CD4-positive, alpha-beta T cell (primary cell): ENCODE data around the gene OR5C1. TPM values are rescaled to one million over a fixed set of nuclear protein-coding genes. Genes with fewer than 3 reads are reported as not detected.

Experiments used
- ATAC-seq: fragments of 200-7000 bp; cut with Tn5 transposase; one replicate; pipeline ENCODE4 v1.10.0; 2022; ENCODE audit warnings: mild to moderate bottlenecking; ENCODE audit not compliant: poor library complexity
- CTCF ChIA-PET: fragments of 350-600 bp; sonication (Branson Sonifier 250); formaldehyde crosslinking; loops from one replicate; lab custom pipeline; 2021; ENCODE audit warnings: antibody characterized with exemption, inconsistent platforms; lab: Charles Lee
- POLR2A ChIA-PET: fragments of 350-600 bp; sonication (Branson Sonifier 250); formaldehyde crosslinking; loops from one replicate; lab custom pipeline; 2021; ENCODE audit warnings: antibody characterized with exemption, inconsistent platforms; lab: Charles Lee
- DNase-seq, 14 experiments: peaks; one replicate each; pipeline ENCODE4 v3.0.0-alpha.2; 2013 to 2020; ENCODE audit warnings: mixed read lengths in 2 of 14
- H3K27ac ChIP-seq, 2 donors: one replicate each; pipeline versions ENCODE4 v1.5.1 to v1.7.0; 2013; ENCODE audit warnings: low read length in 2 of 2, low read depth in 1 of 2, mild to moderate bottlenecking in 1 of 2
- H3K27me3 ChIP-seq, 2 experiments: 1 replicate in 1 of 2; 2 replicates in 1 of 2; pipeline versions ENCODE4 v1.6.1 to v1.7.0; 2013; ENCODE audit warnings: low read length in 2 of 2, control low read depth in 1 of 2, mild to moderate bottlenecking in 1 of 2, moderate library complexity in 1 of 2; ENCODE audit not compliant: insufficient read depth in 2 of 2, control insufficient read depth in 1 of 2
- H3K36me3 ChIP-seq: one replicate; pipeline ENCODE4 v1.6.1; 2013; ENCODE audit warnings: low read length, control low read depth; ENCODE audit not compliant: insufficient read depth
- H3K4me1 ChIP-seq: one replicate; pipeline ENCODE4 v1.6.1; 2013; ENCODE audit warnings: low read length, control low read depth; ENCODE audit not compliant: insufficient read depth
- H3K4me3 ChIP-seq: one replicate; pipeline ENCODE4 v1.5.1; 2013; ENCODE audit warnings: mild to moderate bottlenecking, low read length, moderate library complexity
- H3K9me3 ChIP-seq, 2 experiments: 1 replicate in 1 of 2; 2 replicates in 1 of 2; pipeline versions ENCODE4 v1.6.1 to v1.7.0; 2013; ENCODE audit warnings: low read length in 2 of 2, mild to moderate bottlenecking in 2 of 2, control low read depth in 1 of 2, moderate library complexity in 1 of 2; ENCODE audit not compliant: control insufficient read depth in 1 of 2, insufficient read depth in 1 of 2
- H3K27ac Mint-ChIP-seq: one replicate; pipeline ENCODE4 v1.8.0; 2020; ENCODE audit warnings: mixed read lengths
- H3K27me3 Mint-ChIP-seq: one replicate; pipeline ENCODE4 v1.8.0; 2021; ENCODE audit warnings: mixed read lengths
- H3K36me3 Mint-ChIP-seq: one replicate; pipeline ENCODE4 v1.8.0; 2021; ENCODE audit warnings: low read depth, mixed read lengths
- H3K4me1 Mint-ChIP-seq: one replicate; pipeline ENCODE4 v1.8.0; 2021; ENCODE audit warnings: low read depth, mixed read lengths
- H3K4me3 Mint-ChIP-seq: one replicate; pipeline ENCODE4 v1.8.0; 2020; ENCODE audit warnings: mild to moderate bottlenecking, mixed read lengths
- H3K9me3 Mint-ChIP-seq: one replicate; pipeline ENCODE4 v1.8.0; 2020; ENCODE audit warnings: mixed read lengths
- CTCF ChIP-seq: fragments of 200-600 bp; IDR thresholded peaks from one replicate; pipeline ENCODE4 v1.8.0; 2022; ENCODE audit warnings: antibody characterized with exemption, mild to moderate bottlenecking
- intact Hi-C, 2 experiments: fragments of 100-400 bp; cut with DNase I in 1 of 2; cut with micrococcal nuclease in 1 of 2; formaldehyde crosslinking; loops; one replicate each; pipeline versions ENCODE4 v1.15.1 to v1.9.0; 2023 to 2025; cut with DNase I, micrococcal nuclease
- total RNA-seq, 174 experiments: library from RNA in 2 of 174; stranded (reverse) in 2 of 174; gene quantifications; one replicate each; pipeline ENCODE4 v1.2.3 and lab custom pipeline; 2021 to 2026

Gene OR5C1
- total RNA-seq, 2 experiments from 2014 or later: not detected

GRCh38 chr9:122800066-122801060 lies 11.6 kb downstream of the OR5C1 start, which contains the start of gene OR1K1:
OR1K1 (plus strand) TSS chr9:122800123; CDS start chr9:122800123, 0 bp downstream.
- ChIA-PET CTCF (no interaction called here), POLR2A (no interaction called here)
- no peak for TF ChIP-seq CTCF
- H3K27me3 Mint-ChIP-seq: no peaks in the 10 kb centered on the region
- no peaks in the 10 kb centered on the region for H3K4me1 ChIP-seq
- H3K4me3 ChIP-seq: no peak within 1 kb of the TSS
- intact Hi-C loops: no loop called here
- no peak for DNase-seq
- no peaks in the 10 kb centered on the region for H3K4me1 Mint-ChIP-seq
- no peaks in the 10 kb centered on the region for H3K9me3 ChIP-seq
- H3K27ac ChIP-seq: no peak within 1 kb of the TSS
- no peaks in the 10 kb centered on the region for H3K36me3 Mint-ChIP-seq
- H3K9me3 Mint-ChIP-seq: no peaks in the 10 kb centered on the region
- ATAC-seq: no peak
- no peak within 1 kb of the TSS for H3K4me3 Mint-ChIP-seq
- H3K27ac Mint-ChIP-seq: no peak within 1 kb of the TSS
- H3K27me3 ChIP-seq: no peaks in the 10 kb centered on the region
- H3K36me3 ChIP-seq: no peaks in the 10 kb centered on the region

GRCh38 chr9:122806661-122807060 lies 17.9 kb downstream of the OR5C1 start:
- no peak for ATAC-seq
- peaks cover 14% of the 10 kb centered on the region for H3K4me1 ChIP-seq
- no peak overlapping the region for H3K4me3 ChIP-seq
- H3K27me3 ChIP-seq: no peaks in the 10 kb centered on the region
- H3K36me3 Mint-ChIP-seq: no peaks in the 10 kb centered on the region
- no peak for DNase-seq
- no peak overlapping the region for H3K27ac Mint-ChIP-seq
- ChIA-PET CTCF (interaction anchor here (1.1 to 1.6 kb wide), 2 partner anchors 682 to 708 kb away, joined by 3 to 6 read pairs; no protein-coding TSS in a partner anchor), POLR2A (no interaction called here)
- TF ChIP-seq CTCF: no peak
- peaks cover 19% of the 10 kb centered on the region for H3K4me1 Mint-ChIP-seq
- H3K9me3 ChIP-seq: no peaks in the 10 kb centered on the region
- H3K4me3 Mint-ChIP-seq: no peak overlapping the region
- no peak overlapping the region for H3K27ac ChIP-seq
- H3K27me3 Mint-ChIP-seq: no peaks in the 10 kb centered on the region
- H3K36me3 ChIP-seq: no peaks in the 10 kb centered on the region
- intact Hi-C loops: no loop called here
- H3K9me3 Mint-ChIP-seq: no peaks in the 10 kb centered on the region

GRCh38 chr9:122807271-122807900 lies 18.7 kb downstream of the OR5C1 start:
- H3K27ac Mint-ChIP-seq: no peak overlapping the region
- no peak for TF ChIP-seq CTCF
- no peak overlapping the region for H3K4me3 Mint-ChIP-seq
- ChIA-PET POLR2A (interaction anchor here (1.5 kb wide), 1 partner anchor 21 kb away, joined by 3 read pairs; the partner anchor contains the start of gene PDCL), CTCF (interaction anchor here (1.1 to 1.6 kb wide), 2 partner anchors 682 to 708 kb away, joined by 3 to 6 read pairs; no protein-coding TSS in a partner anchor)
- H3K9me3 Mint-ChIP-seq: no peaks in the 10 kb centered on the region
- no peak for ATAC-seq
- H3K27me3 Mint-ChIP-seq: no peaks in the 10 kb centered on the region
- H3K36me3 Mint-ChIP-seq: no peaks in the 10 kb centered on the region
- H3K4me1 Mint-ChIP-seq: peaks cover 19% of the 10 kb centered on the region
- Histone ChIP-seq H3K4me1 (peaks cover 14% of the 10 kb centered on the region), H3K4me3 (no peak overlapping the region), H3K27ac (no peak overlapping the region), H3K36me3 (no peaks in the 10 kb centered on the region), H3K27me3 (no peaks in the 10 kb centered on the region), H3K9me3 (no peaks in the 10 kb centered on the region)
- intact Hi-C loops: no loop called here
- no peak for DNase-seq
